AG09319 (cell line): ENCODE results near the gene XKRX.

Source experiments
- DNase-seq: peaks from one replicate; pipeline ENCODE4 v3.0.0-alpha.2; 2010; ENCODE audit warnings: low read depth; ENCODE audit errors: extremely low read depth
- CTCF ChIP-seq: IDR thresholded peaks from 2 replicates; pipeline ENCODE4 v1.5.1; 2011; ENCODE audit warnings: low read depth, mild to moderate bottlenecking, inconsistent platforms, low read length, moderate library complexity

The XKRX gene

GRCh38 chrX:100904433-100904832 is 24.3 kb downstream of the XKRX start:
- TF ChIP-seq CTCF: no peak
- DNase-seq: no peak

DNA sequence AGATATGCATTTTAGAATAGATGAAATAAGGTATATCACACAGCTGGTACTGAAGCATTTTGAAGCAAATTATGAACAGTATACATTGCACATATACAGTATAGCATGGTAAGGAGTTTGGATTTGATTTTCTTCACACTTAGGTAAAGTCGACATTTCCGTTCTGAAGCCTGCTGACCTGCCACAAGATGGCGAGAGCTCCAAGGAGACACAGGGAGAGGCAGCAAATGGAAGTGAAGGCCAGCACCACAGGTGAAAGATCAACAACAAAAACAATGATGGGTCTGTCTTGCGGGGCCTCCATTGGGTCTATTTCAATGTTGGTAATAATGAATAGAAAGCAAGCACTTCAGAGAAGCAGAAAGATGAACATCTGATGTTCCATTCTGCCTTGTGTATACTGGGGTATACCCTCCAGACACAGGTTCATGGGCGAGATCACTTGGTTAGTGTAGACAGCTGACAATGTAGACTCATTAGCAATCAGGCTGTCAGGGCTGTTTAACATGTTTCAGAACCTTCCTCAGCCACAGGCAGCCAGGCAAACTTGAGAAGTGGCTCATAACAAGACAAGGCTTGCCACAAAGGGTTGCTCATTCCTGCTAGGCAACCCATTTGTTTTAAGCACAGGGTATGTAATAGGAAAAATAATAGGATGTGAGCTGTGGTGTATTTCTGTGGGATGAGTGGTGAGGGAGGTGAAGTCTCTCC is 33.2 kb downstream of the XKRX start:
- TF ChIP-seq CTCF: peak; percentile 66
- DNase-seq: no peak

DNA sequence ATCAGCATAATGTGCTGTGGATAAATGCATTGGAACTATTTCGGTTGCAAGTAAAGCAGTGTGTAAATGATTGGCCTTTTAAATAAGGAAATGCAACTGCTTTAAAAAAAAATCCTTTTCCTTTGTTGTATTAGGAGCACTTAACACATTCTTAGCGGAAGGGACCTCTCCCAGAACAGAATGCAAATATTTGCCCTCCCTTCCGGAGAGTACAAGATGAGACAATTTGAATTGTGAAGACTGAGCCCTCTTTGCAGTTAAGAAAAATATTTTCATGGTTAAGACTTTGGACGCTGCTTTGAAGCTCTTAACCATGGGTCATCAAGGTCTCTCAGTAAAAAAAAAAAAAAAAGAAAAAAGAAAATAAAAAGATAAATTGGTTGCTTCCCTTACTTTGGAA is 45.1 kb downstream of the XKRX start:
- no peak for DNase-seq
- TF ChIP-seq CTCF: no peak

- no peak for DNase-seq
- no peak for TF ChIP-seq CTCF
Observed at GRCh38 chrX:100880368-100880767, 48.3 kb downstream of the XKRX start.

GRCh38 chrX:100874325-100874724 is 54.4 kb downstream of the XKRX start, which contains the start of gene NOX1:
Gene NOX1 (minus strand): TSS chrX:100874359. CDS start chrX:100874139, 220 bp downstream.
- DNase-seq: no peak
- no peak for TF ChIP-seq CTCF

DNA sequence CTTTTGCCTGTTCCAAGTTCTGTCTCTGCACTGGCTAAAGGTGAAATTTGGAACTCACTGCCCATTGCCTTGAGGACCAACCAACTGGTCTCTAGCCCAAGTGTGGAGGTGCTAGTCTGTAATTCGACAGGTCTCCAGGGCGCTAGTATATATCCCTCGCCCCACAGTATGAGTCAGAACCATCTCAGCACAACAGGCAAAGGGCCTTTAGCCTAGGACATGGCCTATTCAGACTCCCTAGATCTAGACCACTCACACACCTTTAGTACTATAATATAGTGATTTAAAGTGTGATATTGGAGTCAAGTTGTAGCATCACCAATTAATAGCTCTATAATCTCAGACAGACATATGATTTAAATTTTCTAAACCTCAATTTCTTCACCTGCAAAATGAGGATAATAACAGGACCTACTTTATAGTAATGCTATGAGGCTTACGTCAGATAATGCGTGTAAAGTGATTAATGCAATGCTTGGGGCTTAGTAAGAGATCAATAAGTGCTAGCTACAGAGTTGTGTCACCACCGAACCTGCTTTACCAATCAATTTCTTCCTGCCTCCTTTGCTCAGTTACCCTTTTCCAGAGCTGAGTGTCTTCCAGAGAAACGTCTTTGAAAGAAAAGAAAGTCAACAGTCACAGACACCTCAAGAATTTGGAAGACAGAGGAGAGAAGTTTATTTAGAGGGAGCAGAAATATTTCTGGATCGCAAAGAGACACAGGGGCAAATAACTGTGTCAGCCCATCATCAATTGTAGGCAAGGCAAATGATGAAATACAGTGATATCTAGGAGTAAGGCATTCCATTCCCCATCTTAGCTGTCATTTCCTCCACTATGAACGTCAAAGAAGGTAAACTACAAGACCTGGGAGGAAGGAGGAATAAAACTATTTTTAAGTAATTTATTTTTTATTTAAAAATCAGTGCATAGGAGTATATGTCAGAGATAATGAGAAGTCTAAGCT is 56.8 kb downstream of the XKRX start:
- no peak for DNase-seq
- TF ChIP-seq CTCF: no peak

- no peak for TF ChIP-seq CTCF
- DNase-seq: no peak
Observed at GRCh38 chrX:100870527-100870926, 58.2 kb downstream of the XKRX start.
